Activated CD8-positive, alpha-beta memory T cell treated with anti-CD3 and anti-CD28 coated beads, Interleukin-2, amount 50 U/mL, for 4 hours (primary cell): ENCODE measurements around the gene ZSWIM5.
"Not testable (repeated sequence)": the region's sequence is repeated elsewhere in the genome, so short reads cannot be mapped to it uniquely, and the experiment has no call there.

Experiments used
- DNase-seq: peaks from one replicate; pipeline ENCODE4 v3.0.0-alpha.2; 2020

Gene ZSWIM5

GRCh38 chr1:45205910-45206721 is at the start of gene ZSWIM5:
ZSWIM5 (minus strand) TSS chr1:45206605; CDS start chr1:45206350, 255 bp downstream.
- DNase-seq = peak; percentile 62

GRCh38 chr1:45254490-45254889 is 48.1 kb upstream of the ZSWIM5 start:
- no peak for DNase-seq

GRCh38 chr1:45250544-45250943 is 44.1 kb upstream of the ZSWIM5 start:
- no peak for DNase-seq

GRCh38 chr1:45248004-45248403 is 41.6 kb upstream of the ZSWIM5 start:
- not testable (repeated sequence) for DNase-seq

GRCh38 chr1:45246760-45247159 is 40.4 kb upstream of the ZSWIM5 start:
- no peak for DNase-seq

GRCh38 chr1:45246359-45246758 is 40.0 kb upstream of the ZSWIM5 start:
- DNase-seq = not testable (repeated sequence)

GRCh38 chr1:45244660-45245059 is 38.3 kb upstream of the ZSWIM5 start:
- no peak for DNase-seq

GRCh38 chr1:45243476-45244343 is 37.3 kb upstream of the ZSWIM5 start:
- DNase-seq = no peak

GRCh38 chr1:45238846-45239245 is 32.4 kb upstream of the ZSWIM5 start:
- DNase-seq = no peak

GRCh38 chr1:45236136-45236535 is 29.7 kb upstream of the ZSWIM5 start:
- DNase-seq = no peak

- no peak for DNase-seq
Measured at GRCh38 chr1:45230537-45230936, 24.1 kb upstream of the ZSWIM5 start.

GRCh38 chr1:45225598-45225997 is 19.2 kb upstream of the ZSWIM5 start:
- DNase-seq = no peak

- not testable (repeated sequence) for DNase-seq
Measured at GRCh38 chr1:45223710-45224109, 17.3 kb upstream of the ZSWIM5 start.

- no peak for DNase-seq
Measured at GRCh38 chr1:45221716-45222115, 15.3 kb upstream of the ZSWIM5 start.

GRCh38 chr1:45216861-45217260 is 10.5 kb upstream of the ZSWIM5 start:
- no peak for DNase-seq

- no peak for DNase-seq
Measured at GRCh38 chr1:45216200-45216541, 9.8 kb upstream of the ZSWIM5 start.

GRCh38 chr1:45215485-45216199 is 9.2 kb upstream of the ZSWIM5 start:
- no peak for DNase-seq

GRCh38 chr1:45213892-45214291 is 7.5 kb upstream of the ZSWIM5 start:
- DNase-seq = no peak

GRCh38 chr1:45211076-45211475 is 4.7 kb upstream of the ZSWIM5 start:
- no peak for DNase-seq

GRCh38 chr1:45206808-45207623 is 611 bp upstream of the ZSWIM5 start:
- no peak for DNase-seq

- DNase-seq = no peak
Measured at GRCh38 chr1:45205011-45205909, 1.1 kb downstream of the ZSWIM5 start.
